Measurements from ENCODE around the gene ECE1. TPM values are rescaled to one million over a fixed set of nuclear protein-coding genes. Genes with fewer than 3 reads are reported as not detected.

Gene ECE1
- total RNA-seq, 1 donor from 2014 or later, result 15.2 TPM

DNA sequence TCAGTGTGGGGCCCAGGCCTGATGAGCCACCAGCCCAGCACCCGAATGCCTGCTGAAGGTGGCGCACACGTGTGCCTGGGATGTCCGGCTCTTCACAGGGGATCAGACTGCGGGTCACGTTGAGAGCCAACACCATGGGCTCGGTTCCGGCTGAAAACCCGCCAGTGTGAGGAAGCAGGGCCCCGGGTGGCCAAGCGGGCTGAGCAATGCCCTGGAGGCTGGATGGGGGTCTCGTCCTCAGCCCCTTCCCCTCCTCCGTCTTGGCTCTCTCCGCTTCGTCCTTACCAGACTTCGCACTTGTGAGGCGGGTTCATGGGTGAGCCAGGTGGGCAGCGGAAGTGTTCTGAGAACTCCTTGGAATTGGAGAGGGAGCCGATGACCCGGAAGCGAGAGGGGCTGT, 70.6 kb downstream of the ECE1 start:
- Histone ChIP-seq H3K9me3 (ENCODE audit: low read depth) (no peaks in the 10 kb centered on the region), H3K27ac (no peak overlapping the region), H3K4me2 (no peak overlapping the region), H3K4me1 (peaks cover 4% of the 10 kb centered on the region), H3K36me3 (no peaks in the 10 kb centered on the region), H3F3A (ENCODE audit: low read depth) (peaks cover 8% of the 10 kb centered on the region), H2AFZ (replicated peaks) (no peak overlapping the region), H3K9ac (no peak overlapping the region), H4K20me1 (ENCODE audit: low read depth) (no peaks in the 10 kb centered on the region), H3K79me2 (ENCODE audit: low read depth) (no peaks in the 10 kb centered on the region), H3K27me3 (no peaks in the 10 kb centered on the region), H3K4me3 (no peak overlapping the region)
- H3K27me3 Mint-ChIP-seq (ENCODE audit: insufficient read depth, low read depth), result peaks cover 7% of the 10 kb centered on the region
- H3K4me1 Mint-ChIP-seq, result no peaks in the 10 kb centered on the region
- H3K36me3 Mint-ChIP-seq, result peaks cover 14% of the 10 kb centered on the region
- no peak for DNase-seq (ENCODE audit: low spot score)
- H3K4me3 Mint-ChIP-seq, result no peak overlapping the region
- H3K9me3 Mint-ChIP-seq, result no peaks in the 10 kb centered on the region
- no peak for TF ChIP-seq EZH2phosphoT487 (IDR thresholded peaks at IDR 0.05)
- no peak for TF ChIP-seq EZH2 (IDR thresholded peaks at IDR 0.05)
- TF ChIP-seq, protein P1, sequence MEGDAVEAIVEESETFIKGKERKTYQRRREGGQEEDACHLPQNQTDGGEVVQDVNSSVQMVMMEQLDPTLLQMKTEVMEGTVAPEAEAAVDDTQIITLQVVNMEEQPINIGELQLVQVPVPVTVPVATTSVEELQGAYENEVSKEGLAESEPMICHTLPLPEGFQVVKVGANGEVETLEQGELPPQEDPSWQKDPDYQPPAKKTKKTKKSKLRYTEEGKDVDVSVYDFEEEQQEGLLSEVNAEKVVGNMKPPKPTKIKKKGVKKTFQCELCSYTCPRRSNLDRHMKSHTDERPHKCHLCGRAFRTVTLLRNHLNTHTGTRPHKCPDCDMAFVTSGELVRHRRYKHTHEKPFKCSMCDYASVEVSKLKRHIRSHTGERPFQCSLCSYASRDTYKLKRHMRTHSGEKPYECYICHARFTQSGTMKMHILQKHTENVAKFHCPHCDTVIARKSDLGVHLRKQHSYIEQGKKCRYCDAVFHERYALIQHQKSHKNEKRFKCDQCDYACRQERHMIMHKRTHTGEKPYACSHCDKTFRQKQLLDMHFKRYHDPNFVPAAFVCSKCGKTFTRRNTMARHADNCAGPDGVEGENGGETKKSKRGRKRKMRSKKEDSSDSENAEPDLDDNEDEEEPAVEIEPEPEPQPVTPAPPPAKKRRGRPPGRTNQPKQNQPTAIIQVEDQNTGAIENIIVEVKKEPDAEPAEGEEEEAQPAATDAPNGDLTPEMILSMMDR (IDR thresholded peaks at IDR 0.05), result no peak
- H3K27ac Mint-ChIP-seq, result no peak overlapping the region

DNA sequence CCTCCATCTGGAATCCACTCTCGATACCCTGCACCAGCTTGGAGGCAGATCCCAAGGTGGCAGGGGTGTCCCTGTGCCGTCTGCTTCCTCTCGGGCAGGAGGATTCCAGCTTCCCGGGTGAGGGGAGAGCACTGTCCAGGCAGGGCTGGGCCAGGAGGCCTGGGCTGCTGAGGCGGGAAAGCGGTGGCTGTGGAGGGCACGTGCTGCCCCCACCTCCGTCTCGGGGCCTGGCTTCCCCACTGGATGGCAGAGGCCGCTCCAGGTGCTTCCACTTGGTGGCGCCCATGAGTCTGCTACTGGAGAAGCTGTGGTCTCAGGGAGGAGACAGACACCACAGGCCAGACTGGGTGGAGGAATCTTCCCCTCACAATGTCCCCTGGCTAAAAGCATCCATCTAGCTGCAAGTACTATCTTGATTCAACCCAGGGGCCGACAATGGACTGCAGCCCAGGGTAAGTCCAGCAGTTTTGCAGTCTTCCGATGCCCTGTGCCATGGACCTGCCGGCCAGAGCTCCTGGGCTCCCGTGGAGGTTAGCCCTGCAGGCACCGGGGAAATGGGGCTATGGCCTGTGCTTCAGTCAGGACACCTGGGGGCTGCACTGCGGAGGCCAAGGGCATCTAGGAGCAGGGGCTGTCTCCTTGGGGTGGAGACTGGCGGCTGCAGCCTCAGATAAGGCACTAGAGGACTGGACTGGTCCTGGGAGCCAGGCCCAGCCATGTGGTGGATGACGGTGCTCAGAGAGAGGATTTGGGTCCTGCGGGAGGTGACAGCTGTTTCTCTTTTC, 72.3 kb downstream of the ECE1 start:
- Mint-ChIP-seq H3K27ac (no peak overlapping the region), H3K4me1 (no peaks in the 10 kb centered on the region), H3K4me3 (no peak overlapping the region), H3K9me3 (no peaks in the 10 kb centered on the region), H3K36me3 (peaks cover 7% of the 10 kb centered on the region), H3K27me3 (ENCODE audit: insufficient read depth, low read depth) (peaks cover 7% of the 10 kb centered on the region)
- Histone ChIP-seq H2AFZ (replicated peaks) (no peak overlapping the region), H3K27ac (no peak overlapping the region), H3K4me3 (no peak overlapping the region), H3K79me2 (ENCODE audit: low read depth) (no peaks in the 10 kb centered on the region), H4K20me1 (ENCODE audit: low read depth) (no peaks in the 10 kb centered on the region), H3K27me3 (no peaks in the 10 kb centered on the region), H3K36me3 (no peaks in the 10 kb centered on the region), H3K4me2 (no peak overlapping the region), H3K4me1 (peaks cover 4% of the 10 kb centered on the region), H3K9me3 (ENCODE audit: low read depth) (no peaks in the 10 kb centered on the region), H3K9ac (no peak overlapping the region), H3F3A (ENCODE audit: low read depth) (peaks cover 8% of the 10 kb centered on the region)
- TF ChIP-seq, protein P1 (IDR thresholded peaks at IDR 0.05), result peak; percentile 64
- no peak for TF ChIP-seq EZH2phosphoT487 (IDR thresholded peaks at IDR 0.05)
- DNase-seq (ENCODE audit: low spot score), result peak; percentile 79

- Mint-ChIP-seq H3K4me1 (no peaks in the 10 kb centered on the region), H3K27me3 (ENCODE audit: insufficient read depth, low read depth) (peaks cover 7% of the 10 kb centered on the region), H3K4me3 (no peak overlapping the region), H3K36me3 (peaks cover 5% of the 10 kb centered on the region), H3K9me3 (no peaks in the 10 kb centered on the region), H3K27ac (no peak overlapping the region)
- H2AFZ ChIP-seq (replicated peaks), result no peak overlapping the region
- no peaks in the 10 kb centered on the region for H3K79me2 ChIP-seq (ENCODE audit: low read depth)
- H3K36me3 ChIP-seq, result no peaks in the 10 kb centered on the region
- H3K9ac ChIP-seq, result no peak overlapping the region
- H3K4me2 ChIP-seq, result no peak overlapping the region
- peak; percentile 78 for DNase-seq (ENCODE audit: low spot score)
- no peaks in the 10 kb centered on the region for H3K9me3 ChIP-seq (ENCODE audit: low read depth)
- H3K4me3 ChIP-seq, result no peak overlapping the region
- no peak overlapping the region for H3K27ac ChIP-seq
- H4K20me1 ChIP-seq (ENCODE audit: low read depth), result no peaks in the 10 kb centered on the region
- peaks cover 4% of the 10 kb centered on the region for H3K4me1 ChIP-seq
- no peaks in the 10 kb centered on the region for H3K27me3 ChIP-seq
- TF ChIP-seq, protein P1 (IDR thresholded peaks at IDR 0.05), result peak; percentile 83
- TF ChIP-seq EZH2 (IDR thresholded peaks at IDR 0.05), result no peak
- peaks cover 8% of the 10 kb centered on the region for H3F3A ChIP-seq (ENCODE audit: low read depth)
These were observed 73.1 kb downstream of the ECE1 start for GRCh38 chr1:21216835-21217811.
